ENCODE measurements around the gene MANBA. TPM values are rescaled to one million over a fixed set of nuclear protein-coding genes. Genes with fewer than 3 reads are reported as not detected.

The MANBA gene
- total RNA-seq, 1 experiment from 2014 or later: 14.5 TPM

- no peak overlapping the region for H3K27ac ChIP-seq (ENCODE audit: low read length)
- no TSS peak for BruUV-seq (replicated peaks)
- peaks cover 5% of the 10 kb centered on the region for H3K36me3 ChIP-seq (ENCODE audit: control insufficient read depth, insufficient read depth, low read length)
- no peak overlapping the region for H3K4me3 ChIP-seq (ENCODE audit: low read depth in 2 of 2, low read length in 2 of 2)
- POLR2A ChIA-PET: no interaction called here
- H3K27me3 ChIP-seq (ENCODE audit: control insufficient read depth, insufficient read depth, low read length): no peaks in the 10 kb centered on the region
- in situ Hi-C loops (cut with HindIII; ENCODE audit: low pct_unique_long_range_greater_than_20kb, low sequenced_read_pairs) (no loop called here), intact Hi-C loops (cut with micrococcal nuclease; ENCODE audit: unreplicated experiment) (loop anchor here (10.0 kb wide), 1 partner anchor 172 kb away; no protein-coding TSS in a partner anchor)
- DNase-seq (ENCODE audit: low read depth, low spot score): no peak
- CTCF ChIA-PET: no interaction called here
- no peaks in the 10 kb centered on the region for H3K9me3 ChIP-seq (ENCODE audit: control insufficient read depth, insufficient read depth, low read depth, low read length)
- no peak for ATAC-seq
- peaks cover 6% of the 10 kb centered on the region; the same call in 1 of the 2 replicates for H3K4me1 ChIP-seq (ENCODE audit: control insufficient read depth, insufficient read depth, low read length)
- TF ChIP-seq, protein P1, sequence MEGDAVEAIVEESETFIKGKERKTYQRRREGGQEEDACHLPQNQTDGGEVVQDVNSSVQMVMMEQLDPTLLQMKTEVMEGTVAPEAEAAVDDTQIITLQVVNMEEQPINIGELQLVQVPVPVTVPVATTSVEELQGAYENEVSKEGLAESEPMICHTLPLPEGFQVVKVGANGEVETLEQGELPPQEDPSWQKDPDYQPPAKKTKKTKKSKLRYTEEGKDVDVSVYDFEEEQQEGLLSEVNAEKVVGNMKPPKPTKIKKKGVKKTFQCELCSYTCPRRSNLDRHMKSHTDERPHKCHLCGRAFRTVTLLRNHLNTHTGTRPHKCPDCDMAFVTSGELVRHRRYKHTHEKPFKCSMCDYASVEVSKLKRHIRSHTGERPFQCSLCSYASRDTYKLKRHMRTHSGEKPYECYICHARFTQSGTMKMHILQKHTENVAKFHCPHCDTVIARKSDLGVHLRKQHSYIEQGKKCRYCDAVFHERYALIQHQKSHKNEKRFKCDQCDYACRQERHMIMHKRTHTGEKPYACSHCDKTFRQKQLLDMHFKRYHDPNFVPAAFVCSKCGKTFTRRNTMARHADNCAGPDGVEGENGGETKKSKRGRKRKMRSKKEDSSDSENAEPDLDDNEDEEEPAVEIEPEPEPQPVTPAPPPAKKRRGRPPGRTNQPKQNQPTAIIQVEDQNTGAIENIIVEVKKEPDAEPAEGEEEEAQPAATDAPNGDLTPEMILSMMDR (IDR thresholded peaks at IDR 0.05): no peak
- TF ChIP-seq SIN3A (IDR thresholded peaks at IDR 0.05; ENCODE audit: borderline replicate concordance, insufficient read depth, low read depth, low read length) (no peak), POLR2AphosphoS5 (IDR thresholded peaks at IDR 0.05; ENCODE audit: low read depth, low read length) (no peak), TCF7L2 (IDR thresholded peaks at IDR 0.05; ENCODE audit: low read depth, low read length) (no peak)
- TF ChIP-seq, protein P2, sequence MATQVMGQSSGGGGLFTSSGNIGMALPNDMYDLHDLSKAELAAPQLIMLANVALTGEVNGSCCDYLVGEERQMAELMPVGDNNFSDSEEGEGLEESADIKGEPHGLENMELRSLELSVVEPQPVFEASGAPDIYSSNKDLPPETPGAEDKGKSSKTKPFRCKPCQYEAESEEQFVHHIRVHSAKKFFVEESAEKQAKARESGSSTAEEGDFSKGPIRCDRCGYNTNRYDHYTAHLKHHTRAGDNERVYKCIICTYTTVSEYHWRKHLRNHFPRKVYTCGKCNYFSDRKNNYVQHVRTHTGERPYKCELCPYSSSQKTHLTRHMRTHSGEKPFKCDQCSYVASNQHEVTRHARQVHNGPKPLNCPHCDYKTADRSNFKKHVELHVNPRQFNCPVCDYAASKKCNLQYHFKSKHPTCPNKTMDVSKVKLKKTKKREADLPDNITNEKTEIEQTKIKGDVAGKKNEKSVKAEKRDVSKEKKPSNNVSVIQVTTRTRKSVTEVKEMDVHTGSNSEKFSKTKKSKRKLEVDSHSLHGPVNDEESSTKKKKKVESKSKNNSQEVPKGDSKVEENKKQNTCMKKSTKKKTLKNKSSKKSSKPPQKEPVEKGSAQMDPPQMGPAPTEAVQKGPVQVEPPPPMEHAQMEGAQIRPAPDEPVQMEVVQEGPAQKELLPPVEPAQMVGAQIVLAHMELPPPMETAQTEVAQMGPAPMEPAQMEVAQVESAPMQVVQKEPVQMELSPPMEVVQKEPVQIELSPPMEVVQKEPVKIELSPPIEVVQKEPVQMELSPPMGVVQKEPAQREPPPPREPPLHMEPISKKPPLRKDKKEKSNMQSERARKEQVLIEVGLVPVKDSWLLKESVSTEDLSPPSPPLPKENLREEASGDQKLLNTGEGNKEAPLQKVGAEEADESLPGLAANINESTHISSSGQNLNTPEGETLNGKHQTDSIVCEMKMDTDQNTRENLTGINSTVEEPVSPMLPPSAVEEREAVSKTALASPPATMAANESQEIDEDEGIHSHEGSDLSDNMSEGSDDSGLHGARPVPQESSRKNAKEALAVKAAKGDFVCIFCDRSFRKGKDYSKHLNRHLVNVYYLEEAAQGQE (IDR thresholded peaks at IDR 0.05; ENCODE audit: insufficient read depth in 1 of 2, low read depth in 2 of 2, low read length in 1 of 2): no peak
Measured at GRCh38 chr4:102616636-102617035, 144.1 kb downstream of the MANBA start.

- Histone ChIP-seq H3K27ac (ENCODE audit: low read length) (no peak overlapping the region), H3K9me3 (ENCODE audit: control insufficient read depth, insufficient read depth, low read depth, low read length) (no peaks in the 10 kb centered on the region), H3K4me1 (ENCODE audit: control insufficient read depth, insufficient read depth, low read length) (no peaks in the 10 kb centered on the region), H3K36me3 (ENCODE audit: control insufficient read depth, insufficient read depth, low read length) (peaks cover 8% of the 10 kb centered on the region), H3K4me3 (ENCODE audit: low read depth in 2 of 2, low read length in 2 of 2) (no peak overlapping the region), H3K27me3 (ENCODE audit: control insufficient read depth, insufficient read depth, low read length) (no peaks in the 10 kb centered on the region)
- ChIA-PET CTCF (no interaction called here), POLR2A (no interaction called here)
- intact Hi-C loops (cut with micrococcal nuclease; ENCODE audit: unreplicated experiment) (loop anchor here (10.0 kb wide), 1 partner anchor 170 kb away; no protein-coding TSS in a partner anchor), in situ Hi-C loops (cut with HindIII; ENCODE audit: low pct_unique_long_range_greater_than_20kb, low sequenced_read_pairs) (no loop called here)
- ATAC-seq: no peak
- TF ChIP-seq, protein P1 (IDR thresholded peaks at IDR 0.05): no peak
- TF ChIP-seq POLR2AphosphoS5 (IDR thresholded peaks at IDR 0.05; ENCODE audit: low read depth, low read length) (no peak), SIN3A (IDR thresholded peaks at IDR 0.05; ENCODE audit: borderline replicate concordance, insufficient read depth, low read depth, low read length) (no peak), TCF7L2 (IDR thresholded peaks at IDR 0.05; ENCODE audit: low read depth, low read length) (no peak)
- TF ChIP-seq, protein P2 (IDR thresholded peaks at IDR 0.05; ENCODE audit: insufficient read depth in 1 of 2, low read depth in 2 of 2, low read length in 1 of 2): no peak
- DNase-seq (ENCODE audit: low read depth, low spot score): no peak
- BruUV-seq (replicated peaks): no TSS peak
Measured at GRCh38 chr4:102614801-102615200, 146.0 kb downstream of the MANBA start.
